H1 (cell line): ENCODE data around the gene NUP188. TPM values are rescaled to one million over a fixed set of nuclear protein-coding genes. Genes with fewer than 3 reads are reported as not detected.

Source experiments
- ATF2 ChIP-seq: IDR thresholded peaks from 2 replicates; pipeline ENCODE4 v1.6.1; 2012; ENCODE audit warnings: low read length, inconsistent platforms
- BRCA1 ChIP-seq: IDR thresholded peaks from 2 replicates; pipeline ENCODE4 v1.6.1; 2012; ENCODE audit warnings: low read depth, low read length, improper control_type of control experiment
- CHD7 ChIP-seq: fragments of 300-600 bp; sonication (generic); IDR thresholded peaks from 2 replicates; pipeline ENCODE4 v1.7.1; 2012; ENCODE audit warnings: low read length, moderate library complexity, mild to moderate bottlenecking, inconsistent platforms; ENCODE audit not compliant: insufficient replicate concordance
- KDM5A ChIP-seq: fragments of 200-600 bp; IDR thresholded peaks from 2 replicates; pipeline ENCODE4 v1.7.1; 2012; ENCODE audit warnings: mild to moderate bottlenecking, low read length, inconsistent platforms, mixed read lengths
- RFX5 ChIP-seq: IDR thresholded peaks from 2 replicates; pipeline ENCODE4 v1.6.1; 2011; ENCODE audit warnings: low read depth, low read length, improper control_type of control experiment, borderline replicate concordance
- TAF7 ChIP-seq: optimal IDR thresholded peaks from 2 replicates; pipeline ENCODE3; 2011; ENCODE audit warnings: low read depth, mild to moderate bottlenecking, inconsistent platforms, low read length, moderate library complexity, borderline replicate concordance
- polyA plus RNA-seq, 7 experiments: library from polyadenylated mRNA; depleted of rRNA in 3 of 7; stranded (reverse) in 5 of 7; unstranded in 2 of 7; fragments of >200 nt in 5 of 7; fragments of 200-250 nt in 2 of 7; gene quantifications; 1 replicate in 5 of 7; 2 replicates in 1 of 7; 4 replicates in 1 of 7; pipeline versions ENCODE4 v1.2.1 to v1.2.3, GENCODE V29; 2011 to 2013; ENCODE audit warnings: missing spikeins in 2 of 7, mixed read lengths in 2 of 7
- total RNA-seq: library from RNA; stranded (reverse); fragmentation: NEBNext Ultra II Directional; extraction: Animal tissue kit (Norgen Biotek cat#: 25700); gene quantifications from 2 replicates; pipeline ENCODE4 v1.2.1, GENCODE V29; 2021

The NUP188 gene
- total and polyA plus RNA-seq, 2 of the 8 experiments (the other 6 are each of a cell fraction or from before 2014, with no cell fraction given) = 90.1 to 111 TPM

- no peak for TF ChIP-seq CHD7
- no peak for TF ChIP-seq ATF2
- no peak for TF ChIP-seq BRCA1
- no peak for TF ChIP-seq KDM5A
- TF ChIP-seq TAF7 = no peak
- no peak for TF ChIP-seq RFX5
These were observed 28.0 kb upstream of the NUP188 start (continued) for GRCh38 chr9:128919402-128920089.
